Fibroblast of peridontal ligament (primary cell): Measurements from ENCODE around the gene SHANK3.

Experiments used
- DNase-seq: peaks from one replicate; pipeline ENCODE4 v3.0.0-alpha.2; 2010; ENCODE audit errors: extremely low read depth

SHANK3 gene

DNA sequence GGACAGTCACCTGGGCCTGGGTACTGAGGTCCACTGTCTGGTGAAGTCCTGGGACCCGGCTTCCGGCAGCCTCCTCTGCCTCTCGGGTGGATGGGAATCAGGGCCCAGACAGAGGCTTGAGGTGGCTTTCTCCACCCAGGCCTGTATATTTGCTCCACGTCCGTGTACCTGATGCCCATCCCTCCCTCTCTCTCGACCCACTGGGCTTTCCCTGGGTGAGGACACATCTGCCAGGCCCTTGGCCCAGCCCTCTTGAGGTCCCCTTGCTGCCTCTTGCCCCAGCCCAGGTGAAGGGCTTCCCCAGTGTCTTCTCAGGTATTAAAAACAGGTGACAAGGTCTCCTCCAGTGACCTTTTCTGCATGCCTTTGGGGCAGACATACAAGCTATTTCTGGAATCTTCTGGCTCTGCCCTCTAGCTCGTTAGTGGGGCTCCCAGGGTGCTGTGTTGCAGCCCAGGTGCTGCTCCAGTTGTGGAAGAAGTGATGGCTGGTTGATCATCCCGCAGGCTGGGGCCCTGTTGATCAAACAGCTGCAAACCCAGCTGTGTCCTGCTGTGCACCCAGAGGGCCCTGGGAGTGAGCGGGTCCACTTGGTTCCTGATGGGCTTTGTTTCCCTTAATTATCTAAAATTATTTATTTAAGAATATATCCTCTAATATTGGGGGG, 39.9 kb downstream of the SHANK3 start:
- DNase-seq = no peak

DNA sequence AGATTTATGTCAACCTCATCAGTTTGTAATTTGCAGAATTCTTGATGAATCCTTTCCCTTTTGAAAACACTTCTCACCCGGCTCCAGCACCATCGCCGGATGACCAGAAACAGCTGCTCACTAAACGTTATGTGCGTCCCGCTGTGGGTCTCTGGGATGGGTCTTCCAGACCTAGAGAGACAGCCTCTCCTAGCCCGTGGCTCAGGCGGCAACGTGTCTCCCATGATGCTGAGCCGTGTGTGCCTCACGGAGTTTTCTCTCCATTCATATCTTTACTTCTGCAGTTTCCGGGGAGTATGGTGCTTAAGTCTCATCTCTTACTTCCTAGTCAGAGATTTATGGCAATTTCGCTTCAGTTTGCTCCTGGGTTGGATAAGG, 40.4 kb downstream of the SHANK3 start:
- no peak for DNase-seq

DNA sequence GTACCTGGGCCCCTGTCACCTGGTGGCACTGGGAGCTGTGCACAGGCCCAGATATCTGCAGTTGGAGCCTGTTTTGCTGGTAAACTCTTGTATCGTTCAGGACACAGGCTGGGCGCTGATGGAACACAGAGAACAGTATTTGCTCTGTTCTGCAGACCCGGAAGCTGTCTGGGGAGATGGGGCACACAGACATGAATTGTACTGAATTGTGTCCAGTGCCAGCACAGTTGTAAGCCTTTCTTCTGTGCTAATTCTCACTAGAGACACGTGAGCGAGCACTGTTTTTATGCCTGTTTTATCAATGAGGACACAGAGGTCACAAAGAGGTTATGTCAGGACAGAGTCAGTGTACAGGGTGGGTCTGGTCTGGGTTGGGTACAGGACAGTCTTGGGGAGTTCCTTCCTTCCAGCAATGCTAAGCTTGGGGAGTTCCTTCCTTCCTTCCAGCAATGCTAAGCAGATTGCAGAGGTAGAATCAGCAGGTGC, 41.0 kb downstream of the SHANK3 start:
- DNase-seq = no peak

DNA sequence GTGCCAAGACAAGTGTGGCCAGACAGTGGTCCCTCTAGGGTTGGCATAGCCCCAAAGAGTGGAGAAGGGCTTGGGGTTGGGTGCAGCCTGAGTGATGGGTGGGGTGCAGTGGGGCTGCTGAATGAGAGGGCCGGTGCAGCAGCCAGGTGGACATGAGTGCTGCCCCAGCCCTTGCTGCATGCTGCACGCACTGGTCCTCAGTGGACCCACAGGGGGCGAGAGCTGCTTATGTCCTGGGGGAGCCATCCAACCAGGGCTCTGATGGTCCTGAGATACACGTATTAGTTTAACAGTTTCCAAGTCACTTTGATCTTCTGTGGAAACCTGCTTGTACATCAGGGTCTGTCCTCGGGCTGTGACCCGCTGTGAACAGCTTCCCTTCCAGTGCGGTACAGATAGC, 41.5 kb downstream of the SHANK3 start:
- DNase-seq = no peak

DNA sequence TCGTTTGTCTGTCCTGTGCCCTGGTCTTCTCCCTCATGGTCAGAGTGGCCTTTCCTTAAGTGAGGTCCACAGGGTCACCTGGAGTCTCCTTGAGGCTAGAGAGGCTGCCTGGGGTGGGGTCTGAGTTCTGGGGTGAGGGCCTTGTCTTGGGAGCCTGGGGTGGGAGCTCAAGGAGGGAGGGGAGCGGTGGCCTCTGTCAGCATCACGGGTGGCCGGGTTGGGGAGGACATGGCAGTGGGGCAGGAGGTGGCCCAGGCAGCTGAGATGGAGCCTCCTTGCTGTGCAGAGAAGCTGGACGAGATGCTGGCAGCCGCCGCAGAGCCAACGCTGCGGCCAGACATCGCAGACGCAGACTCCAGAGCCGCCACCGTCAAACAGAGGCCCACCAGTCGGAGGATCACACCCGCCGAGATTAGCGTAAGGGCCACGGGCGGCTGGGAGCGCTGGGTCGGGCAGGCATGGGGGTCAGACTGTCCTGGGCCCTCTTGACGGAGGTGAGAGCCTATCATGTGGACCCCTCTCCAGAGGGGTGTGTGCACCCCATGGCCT, 42.1 kb downstream of the SHANK3 start:
- no peak for DNase-seq

DNA sequence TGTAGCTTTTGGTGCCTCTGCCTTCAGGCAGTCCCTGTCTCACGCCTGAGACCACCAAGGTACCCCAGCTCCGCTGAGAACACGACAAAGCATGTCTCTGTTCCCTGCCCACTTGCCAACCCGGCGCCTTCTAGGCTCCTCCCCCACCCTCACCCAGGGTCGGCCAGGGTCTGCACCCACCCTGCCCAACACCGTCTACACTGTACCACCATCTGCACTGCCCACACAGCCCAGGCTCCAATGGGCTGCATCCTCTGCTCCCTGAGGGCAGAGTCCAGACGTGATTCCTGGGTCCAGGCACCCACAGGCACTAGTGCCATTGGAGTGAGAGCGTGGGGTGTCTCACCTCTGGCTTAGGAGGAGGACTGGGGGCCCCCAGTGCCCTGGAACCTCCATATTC, 42.6 kb downstream of the SHANK3 start:
- no peak for DNase-seq

DNA sequence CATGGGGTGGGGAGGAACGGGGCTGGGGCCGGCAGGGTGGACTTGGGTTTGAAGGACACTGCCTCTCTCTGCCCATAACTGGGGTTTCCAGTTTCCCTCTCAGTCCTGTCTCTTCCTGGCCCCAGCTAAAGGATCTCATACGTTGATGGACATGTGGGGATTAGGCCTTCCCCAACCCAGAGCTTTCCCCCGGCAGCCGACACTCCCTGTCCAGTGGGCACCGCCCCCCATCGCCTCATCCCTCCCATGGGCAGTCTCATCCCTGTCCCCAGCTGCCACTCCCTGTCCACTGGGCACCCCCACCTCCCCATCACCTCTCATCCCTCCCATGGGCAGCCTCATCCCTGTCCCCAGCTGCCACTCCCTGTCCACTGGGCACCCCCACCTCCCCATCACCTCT, 43.2 kb downstream of the SHANK3 start:
- DNase-seq = no peak

DNA sequence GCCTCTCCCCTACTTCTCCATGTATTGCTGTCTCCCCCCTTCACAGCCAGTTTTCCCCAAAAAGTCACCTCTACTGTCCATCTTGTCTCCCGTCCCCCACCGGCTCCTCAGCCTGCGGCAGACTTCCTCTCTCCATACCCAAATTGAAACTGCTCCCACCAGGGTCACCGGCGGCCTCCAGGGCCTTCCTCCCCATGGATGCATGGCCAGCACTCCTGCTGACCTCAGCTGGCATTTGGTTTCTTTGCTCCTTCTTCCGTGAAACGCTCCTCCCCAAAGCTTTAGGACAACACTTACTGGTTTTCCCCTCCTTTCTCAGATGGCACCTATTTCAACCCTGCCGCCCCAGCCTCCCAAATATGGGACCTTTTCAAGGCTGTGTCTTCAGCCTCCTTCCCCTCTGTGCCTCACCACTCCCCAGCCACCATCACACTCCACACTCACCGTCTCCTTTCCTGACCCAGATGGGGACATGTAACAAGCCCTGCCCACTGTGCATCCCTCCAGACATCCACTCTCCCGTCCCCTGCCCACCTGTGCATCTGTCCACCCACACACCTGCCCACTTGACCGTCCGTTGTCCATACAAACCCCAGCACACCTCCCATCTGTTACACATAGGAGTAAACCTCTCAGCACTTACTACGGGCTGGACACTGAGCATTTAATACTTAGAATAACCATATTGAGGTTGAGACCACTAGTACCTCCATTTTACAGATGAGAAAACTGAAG, 43.8 kb downstream of the SHANK3 start:
- DNase-seq = no peak

DNA sequence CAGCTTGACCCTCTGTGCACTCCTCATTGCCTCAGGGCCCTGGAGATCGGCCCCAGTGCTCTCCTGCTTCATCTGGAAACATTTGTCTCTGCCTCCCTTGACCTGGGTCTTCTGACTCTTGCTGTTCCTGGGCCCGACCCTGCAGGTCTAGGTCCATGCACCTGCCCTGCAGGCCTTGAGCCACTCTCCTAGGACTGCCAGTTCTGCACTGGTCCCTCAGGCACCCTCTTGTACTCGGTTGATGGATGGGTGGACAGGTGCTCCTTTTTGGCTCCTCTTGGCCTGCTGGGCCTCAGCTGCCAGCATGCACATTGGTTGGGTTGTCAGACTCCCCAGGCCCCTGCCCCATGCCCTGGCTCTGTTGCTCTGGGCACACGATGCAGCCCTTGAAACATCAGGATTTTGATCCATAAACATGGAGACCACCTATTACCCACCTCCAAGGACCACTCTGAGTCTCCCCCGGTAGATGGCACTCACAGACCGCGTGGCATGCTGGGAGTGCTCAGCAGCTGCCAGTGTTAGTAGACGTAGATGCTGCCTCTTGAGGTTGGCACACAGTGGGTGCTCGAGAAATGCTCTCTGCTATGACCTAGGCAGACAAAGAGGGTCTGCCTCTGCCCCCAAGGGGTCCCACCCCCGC, 45.2 kb downstream of the SHANK3 start:
- no peak for DNase-seq

DNA sequence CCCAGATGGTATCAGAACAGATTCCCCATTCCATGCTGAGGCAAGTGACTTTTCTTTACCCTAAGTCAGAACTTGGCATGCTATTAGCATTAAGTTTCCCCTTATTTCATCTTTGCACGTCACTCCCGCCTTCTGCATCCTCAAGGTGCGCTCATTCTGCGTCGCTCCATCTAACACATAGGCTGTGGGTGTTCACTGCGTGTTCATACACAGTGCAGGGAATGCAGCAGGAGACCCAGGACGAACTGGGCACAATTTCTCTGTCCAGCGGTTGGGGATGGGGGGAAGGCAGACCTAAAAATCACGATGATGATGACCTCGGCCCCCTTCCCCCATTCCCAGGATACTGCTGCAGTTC, 45.7 kb downstream of the SHANK3 start:
- DNase-seq = no peak

DNA sequence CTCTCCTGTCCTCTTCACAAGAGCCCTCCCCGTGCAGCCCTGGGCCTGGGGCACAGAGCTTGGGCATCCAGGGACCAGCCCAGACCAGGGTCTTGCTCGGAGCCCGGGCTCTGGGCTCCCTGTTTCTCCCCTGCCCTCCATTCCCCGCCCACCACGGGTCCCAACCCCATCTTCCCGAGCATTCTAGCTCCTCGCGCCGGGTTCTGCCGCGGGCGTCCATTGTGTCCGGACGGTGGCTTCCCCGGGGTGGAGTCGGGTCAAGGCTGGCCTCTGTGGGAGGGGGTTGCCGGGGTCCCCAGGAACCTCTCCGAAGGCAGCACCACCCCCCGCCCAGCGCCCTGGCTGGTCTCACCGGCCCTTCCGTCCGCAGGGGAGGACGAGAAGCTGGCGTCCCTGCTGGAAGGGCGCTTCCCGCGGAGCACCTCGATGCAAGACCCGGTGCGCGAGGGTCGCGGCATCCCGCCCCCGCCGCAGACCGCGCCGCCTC, 47.2 kb downstream of the SHANK3 start:
- DNase-seq = no peak

DNA sequence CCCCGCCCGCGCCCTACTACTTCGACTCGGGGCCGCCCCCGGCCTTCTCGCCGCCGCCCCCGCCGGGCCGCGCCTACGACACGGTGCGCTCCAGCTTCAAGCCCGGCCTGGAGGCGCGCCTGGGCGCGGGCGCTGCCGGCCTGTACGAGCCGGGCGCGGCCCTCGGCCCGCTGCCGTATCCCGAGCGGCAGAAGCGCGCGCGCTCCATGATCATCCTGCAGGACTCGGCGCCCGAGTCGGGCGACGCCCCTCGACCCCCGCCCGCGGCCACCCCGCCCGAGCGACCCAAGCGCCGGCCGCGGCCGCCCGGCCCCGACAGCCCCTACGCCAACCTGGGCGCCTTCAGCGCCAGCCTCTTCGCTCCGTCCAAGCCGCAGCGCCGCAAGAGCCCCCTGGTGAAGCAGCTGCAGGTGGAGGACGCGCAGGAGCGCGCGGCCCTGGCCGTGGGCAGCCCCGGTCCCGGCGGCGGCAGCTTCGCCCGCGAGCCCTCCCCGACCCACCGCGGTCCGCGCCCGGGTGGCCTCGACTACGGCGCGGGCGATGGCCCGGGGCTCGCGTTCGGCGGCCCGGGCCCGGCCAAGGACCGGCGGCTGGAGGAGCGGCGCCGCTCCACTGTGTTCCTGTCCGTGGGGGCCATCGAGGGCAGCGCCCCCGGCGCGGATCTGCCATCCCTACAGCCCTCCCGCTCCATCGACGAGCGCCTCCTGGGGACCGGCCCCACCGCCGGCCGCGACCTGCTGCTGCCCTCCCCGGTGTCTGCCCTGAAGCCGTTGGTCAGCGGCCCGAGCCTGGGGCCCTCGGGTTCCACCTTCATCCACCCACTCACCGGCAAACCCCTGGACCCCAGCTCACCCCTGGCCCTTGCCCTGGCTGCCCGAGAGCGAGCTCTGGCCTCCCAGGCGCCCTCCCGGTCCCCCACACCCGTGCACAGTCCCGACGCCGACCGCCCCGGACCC, 48.0 kb downstream of the SHANK3 start:
- no peak for DNase-seq

DNA sequence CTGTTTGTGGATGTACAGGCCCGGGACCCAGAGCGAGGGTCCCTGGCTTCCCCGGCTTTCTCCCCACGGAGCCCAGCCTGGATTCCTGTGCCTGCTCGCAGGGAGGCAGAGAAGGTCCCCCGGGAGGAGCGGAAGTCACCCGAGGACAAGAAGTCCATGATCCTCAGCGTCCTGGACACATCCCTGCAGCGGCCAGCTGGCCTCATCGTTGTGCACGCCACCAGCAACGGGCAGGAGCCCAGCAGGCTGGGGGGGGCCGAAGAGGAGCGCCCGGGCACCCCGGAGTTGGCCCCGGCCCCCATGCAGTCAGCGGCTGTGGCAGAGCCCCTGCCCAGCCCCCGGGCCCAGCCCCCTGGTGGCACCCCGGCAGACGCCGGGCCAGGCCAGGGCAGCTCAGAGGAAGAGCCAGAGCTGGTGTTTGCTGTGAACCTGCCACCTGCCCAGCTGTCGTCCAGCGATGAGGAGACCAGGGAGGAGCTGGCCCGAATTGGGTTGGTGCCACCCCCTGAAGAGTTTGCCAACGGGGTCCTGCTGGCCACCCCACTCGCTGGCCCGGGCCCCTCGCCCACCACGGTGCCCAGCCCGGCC, 48.7 kb downstream of the SHANK3 start:
- DNase-seq = no peak

DNA sequence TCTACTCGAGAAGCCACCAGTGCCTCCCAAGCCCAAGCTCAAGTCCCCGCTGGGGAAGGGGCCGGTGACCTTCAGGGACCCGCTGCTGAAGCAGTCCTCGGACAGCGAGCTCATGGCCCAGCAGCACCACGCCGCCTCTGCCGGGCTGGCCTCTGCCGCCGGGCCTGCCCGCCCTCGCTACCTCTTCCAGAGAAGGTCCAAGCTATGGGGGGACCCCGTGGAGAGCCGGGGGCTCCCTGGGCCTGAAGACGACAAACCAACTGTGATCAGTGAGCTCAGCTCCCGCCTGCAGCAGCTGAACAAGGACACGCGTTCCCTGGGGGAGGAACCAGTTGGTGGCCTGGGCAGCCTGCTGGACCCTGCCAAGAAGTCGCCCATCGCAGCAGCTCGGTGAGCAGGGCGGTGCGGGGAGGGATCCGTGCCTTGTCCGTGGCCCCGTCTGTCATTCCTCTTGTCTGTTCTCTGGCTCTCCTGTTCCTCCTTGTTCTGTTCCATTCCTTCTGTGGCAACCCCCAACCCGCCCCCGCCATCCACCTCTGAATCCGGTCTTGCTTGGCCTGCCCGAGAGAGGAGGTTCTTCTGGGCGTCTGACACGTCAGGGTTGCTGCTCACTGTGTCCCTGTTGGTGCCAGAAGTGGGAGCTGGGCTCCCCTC, 49.6 kb downstream of the SHANK3 start:
- no peak for DNase-seq
